GM19023 (cell line): ENCODE data around the gene SH2D4B.

Experiments used
- ATAC-seq: cut with Tn5 transposase; IDR thresholded peaks from one replicate; pipeline ENCODE4 v1.9.1; 2021; ENCODE audit warnings: mild to moderate bottlenecking, moderate library complexity; ENCODE audit not compliant: unreplicated experiment

Gene SH2D4B

GRCh38 chr10:80503584-80504157, 34.0 kb upstream of the SH2D4B start:
- ATAC-seq, result no peak

GRCh38 chr10:80504158-80504811, 33.4 kb upstream of the SH2D4B start:
- ATAC-seq, result no peak

DNA sequence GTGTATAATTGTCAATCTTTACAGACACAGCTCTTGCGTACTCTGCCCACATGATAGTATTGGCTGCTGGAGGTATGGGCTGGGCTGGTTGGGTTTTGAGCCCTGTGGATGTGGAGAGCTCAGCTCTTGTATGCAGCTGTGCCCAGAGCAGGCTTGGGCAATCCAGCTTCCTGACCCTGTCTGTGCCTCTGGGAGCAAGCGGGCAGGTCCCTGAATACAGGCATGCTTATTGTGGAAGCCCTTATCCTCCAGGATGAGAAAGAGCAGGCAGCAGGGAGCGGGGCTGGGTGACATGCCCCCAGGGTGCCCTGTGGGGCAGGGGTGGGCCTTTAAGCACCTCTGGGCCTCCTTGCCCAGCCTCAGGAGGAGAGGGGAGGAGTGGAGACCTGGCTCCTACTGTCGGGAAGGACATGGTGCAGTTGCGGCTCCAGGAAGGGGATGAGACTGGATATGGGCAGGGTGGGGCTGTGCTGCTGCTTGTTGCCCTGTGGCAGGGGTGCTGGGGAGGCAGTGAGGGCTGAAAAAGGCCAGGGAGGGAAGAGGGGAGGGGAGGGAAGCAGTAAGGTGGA, 32.7 kb upstream of the SH2D4B start:
- ATAC-seq, result no peak

DNA sequence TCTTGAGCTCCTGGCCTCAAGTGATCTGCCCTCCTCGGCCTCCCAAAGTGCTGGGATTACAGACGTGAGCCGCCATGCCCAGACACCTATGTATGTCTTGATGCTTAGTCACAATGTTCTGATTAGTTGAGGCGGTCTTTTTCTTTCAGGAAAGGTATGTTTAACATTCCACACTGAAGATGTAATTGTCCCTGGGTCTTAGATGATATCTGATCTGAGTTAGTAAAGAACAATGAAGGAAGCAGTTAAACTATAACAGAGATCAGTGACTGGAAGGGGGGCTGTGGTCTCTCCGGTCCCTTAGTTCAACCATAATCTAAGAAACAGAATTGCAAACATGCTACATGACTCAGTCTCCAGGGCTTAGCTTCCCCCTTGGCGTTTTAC, 31.5 kb upstream of the SH2D4B start:
- no peak for ATAC-seq

DNA sequence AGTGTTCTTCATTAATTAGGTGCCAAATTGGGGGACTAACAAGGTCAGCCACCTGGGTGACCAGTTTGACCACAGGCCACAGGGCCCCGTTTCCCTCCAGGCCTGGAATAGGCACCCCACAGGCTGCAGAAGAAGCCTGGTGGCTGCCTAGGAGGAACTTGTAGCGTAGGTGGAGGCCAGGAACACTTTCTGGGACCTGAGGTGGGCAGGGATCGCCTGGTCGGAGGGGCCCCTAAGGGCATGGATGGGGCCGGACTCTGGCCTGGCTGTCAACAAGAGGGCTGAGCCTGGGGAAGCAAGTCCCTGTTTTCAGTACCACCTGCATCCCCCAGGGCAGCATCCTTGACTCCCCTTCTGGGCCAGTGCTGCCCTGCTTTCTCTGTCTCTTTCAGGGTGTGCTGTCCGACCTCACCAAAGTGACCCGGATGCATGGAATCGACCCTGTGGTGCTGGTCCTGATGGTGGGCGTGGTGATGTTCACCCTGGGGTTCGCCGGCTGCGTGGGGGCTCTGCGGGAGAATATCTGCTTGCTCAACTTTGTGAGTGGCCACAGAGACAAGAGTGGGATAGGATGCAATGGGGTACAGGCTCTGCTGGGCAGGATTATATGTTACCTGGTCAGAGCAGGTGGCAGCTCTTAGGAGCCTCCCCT, 30.7 kb upstream of the SH2D4B start:
- ATAC-seq, result no peak

DNA sequence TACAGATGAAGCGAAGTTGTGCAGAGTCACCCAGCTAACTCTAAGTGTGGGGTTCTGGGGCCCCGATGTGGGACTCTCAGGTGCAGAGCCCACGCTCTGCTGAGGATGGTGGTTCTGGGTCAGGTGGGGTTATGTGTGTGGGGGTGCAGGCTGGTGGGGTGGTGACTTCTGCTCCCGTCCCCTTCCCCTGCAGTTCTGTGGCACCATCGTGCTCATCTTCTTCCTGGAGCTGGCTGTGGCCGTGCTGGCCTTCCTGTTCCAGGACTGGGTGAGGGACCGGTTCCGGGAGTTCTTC, 28.6 kb upstream of the SH2D4B start:
- no peak for ATAC-seq

DNA sequence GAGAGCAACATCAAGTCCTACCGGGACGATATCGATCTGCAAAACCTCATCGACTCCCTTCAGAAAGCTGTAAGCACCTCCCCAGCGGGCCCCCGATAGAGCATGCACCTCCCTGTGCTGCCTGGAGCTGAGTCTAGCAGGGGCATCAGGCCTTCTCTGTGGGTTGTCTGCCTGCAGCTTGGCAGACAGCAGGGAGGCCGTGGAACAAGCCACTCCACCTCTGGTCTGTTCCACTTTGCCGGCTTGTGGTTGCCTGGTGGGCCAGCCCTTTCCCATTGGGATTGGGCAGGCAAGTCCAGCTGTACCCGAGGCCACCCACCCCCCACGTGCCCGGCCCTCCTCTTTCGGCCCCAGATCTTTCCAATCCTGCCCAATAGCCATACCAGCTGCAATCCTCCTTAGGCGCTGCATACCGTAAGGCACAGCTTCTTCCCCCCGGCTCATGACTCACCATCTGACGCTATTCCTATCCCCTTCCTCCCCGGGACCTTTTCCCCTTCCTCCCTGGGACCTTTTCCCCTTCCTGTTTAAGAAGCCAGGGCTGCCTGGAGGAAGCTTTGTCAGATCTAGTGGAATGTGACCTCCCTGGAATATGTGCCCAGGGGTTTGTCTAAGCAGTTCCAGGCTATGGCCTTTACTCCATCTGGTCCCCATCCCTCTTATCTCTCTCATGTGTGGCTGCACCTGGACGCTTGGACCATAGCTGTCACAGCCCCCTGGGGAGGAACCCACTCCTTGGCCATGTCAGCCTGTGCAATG, 28.1 kb upstream of the SH2D4B start:
- ATAC-seq, result no peak

GRCh38 chr10:80512031-80512526, 25.6 kb upstream of the SH2D4B start:
- ATAC-seq, result no peak

- no peak for ATAC-seq
Measured at GRCh38 chr10:80513106-80513505, 24.6 kb upstream of the SH2D4B start.

- no peak for ATAC-seq
Measured at GRCh38 chr10:80515511-80515910, 22.2 kb upstream of the SH2D4B start.

- ATAC-seq, result no peak
Measured at GRCh38 chr10:80515941-80516340, 21.8 kb upstream of the SH2D4B start.

GRCh38 chr10:80516506-80517075, 21.1 kb upstream of the SH2D4B start:
- no peak for ATAC-seq

- no peak for ATAC-seq
Measured at GRCh38 chr10:80517416-80518142, 20.1 kb upstream of the SH2D4B start.

DNA sequence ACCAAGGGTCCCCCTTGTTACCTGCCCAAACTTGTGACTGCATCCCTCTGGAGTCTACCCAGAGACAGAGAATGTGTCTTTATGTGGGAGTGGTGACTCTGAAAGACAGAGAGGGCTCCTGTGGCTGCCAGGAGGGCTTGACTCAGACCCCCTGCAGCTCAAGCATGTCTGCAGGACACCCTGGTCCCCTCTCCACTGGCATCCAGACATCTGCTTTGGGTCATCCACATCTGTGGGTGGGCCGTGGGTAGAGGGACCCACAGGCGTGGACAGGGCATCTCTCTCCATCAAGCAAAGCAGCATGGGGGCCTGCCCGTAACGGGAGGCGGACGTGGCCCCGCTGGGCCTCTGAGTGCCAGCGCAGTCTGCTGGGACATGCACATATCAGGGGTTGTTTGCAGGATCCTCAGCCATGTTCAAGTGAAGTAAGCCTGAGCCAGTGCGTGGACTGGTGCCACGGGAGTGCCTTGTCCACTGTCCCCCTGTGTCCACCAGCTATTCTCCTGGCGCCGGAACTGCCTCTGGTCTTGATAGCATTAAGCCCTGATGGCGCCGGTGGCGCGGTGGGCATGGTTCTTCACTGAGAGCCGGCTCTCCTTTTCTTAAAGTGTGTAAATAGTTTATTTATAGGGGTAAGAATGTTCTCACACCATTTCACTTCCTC, 19.4 kb upstream of the SH2D4B start:
- no peak for ATAC-seq

- ATAC-seq, result no peak
Measured at GRCh38 chr10:80518807-80519360, 18.8 kb upstream of the SH2D4B start.

DNA sequence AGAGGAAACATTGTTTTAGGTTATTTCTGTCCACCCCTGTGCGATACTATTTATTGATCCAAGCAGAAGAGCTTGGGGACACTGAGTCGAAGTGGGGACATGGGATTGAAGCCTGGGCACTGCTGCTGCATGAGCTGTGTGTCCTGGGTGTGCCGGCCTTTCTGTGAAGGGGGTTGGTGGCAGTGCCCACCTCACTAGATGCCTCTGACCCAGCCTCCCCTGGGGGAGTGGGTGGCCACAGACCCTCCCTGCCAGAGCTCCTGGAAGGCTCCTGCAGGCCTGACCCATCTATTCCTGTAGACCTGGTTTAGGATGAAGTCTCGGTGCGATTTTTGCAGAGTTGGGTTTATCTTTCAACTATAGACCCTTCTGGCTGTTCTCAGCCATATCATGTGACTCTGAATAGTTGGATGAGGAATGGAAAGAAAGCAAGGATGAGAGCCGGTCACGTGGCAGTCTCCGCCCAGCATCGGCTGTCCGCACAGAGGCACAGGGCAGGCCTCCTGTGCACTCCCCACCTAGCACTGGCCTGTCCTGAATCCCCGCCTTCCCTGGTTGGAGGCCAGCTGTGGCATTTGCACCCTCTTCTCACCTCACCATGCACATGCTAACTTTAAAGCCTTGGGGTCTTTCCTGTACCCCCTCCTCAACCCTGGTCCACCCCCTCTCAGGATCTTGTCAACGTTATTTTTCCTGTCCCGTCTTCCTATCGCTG, 17.6 kb upstream of the SH2D4B start:
- ATAC-seq, result no peak

DNA sequence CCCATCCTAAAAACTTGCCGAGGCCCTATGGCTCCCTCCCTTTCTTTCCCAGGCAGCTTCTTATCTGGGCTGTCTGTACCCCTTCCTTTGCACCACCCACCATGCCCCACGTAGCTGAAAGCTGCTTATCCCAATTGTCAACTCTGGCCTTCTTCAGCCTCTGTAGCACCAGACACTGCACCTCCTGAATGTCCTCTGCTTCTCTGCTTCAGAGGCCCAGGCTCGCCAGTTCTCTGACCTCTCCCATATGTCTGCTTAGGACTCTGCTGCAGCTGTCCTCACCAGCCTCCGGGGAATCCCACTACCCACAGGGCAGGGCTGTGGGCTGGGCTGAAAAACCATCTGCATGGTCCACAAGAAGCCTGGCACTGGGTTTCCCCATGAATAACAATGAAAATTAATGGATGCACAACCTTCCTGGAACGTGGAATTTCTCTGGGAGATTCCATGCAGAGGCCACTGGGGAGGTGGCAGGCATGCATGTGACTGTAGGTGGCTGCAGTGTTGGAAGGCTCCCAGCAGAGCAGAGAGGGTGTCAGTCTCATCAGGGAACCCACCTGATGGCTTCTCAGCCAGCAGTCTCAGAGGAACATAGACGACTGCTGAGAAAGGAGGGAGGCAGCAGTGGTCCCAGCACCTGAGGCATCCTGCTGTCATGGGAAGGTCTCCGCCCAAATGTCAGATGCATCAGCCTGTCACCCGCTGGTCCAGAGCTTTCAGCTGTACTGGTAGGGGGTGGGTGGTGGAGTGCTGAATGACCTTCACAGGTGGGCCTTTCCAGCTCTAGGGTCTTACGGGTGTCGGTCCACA, 16.8 kb upstream of the SH2D4B start:
- ATAC-seq, result no peak

DNA sequence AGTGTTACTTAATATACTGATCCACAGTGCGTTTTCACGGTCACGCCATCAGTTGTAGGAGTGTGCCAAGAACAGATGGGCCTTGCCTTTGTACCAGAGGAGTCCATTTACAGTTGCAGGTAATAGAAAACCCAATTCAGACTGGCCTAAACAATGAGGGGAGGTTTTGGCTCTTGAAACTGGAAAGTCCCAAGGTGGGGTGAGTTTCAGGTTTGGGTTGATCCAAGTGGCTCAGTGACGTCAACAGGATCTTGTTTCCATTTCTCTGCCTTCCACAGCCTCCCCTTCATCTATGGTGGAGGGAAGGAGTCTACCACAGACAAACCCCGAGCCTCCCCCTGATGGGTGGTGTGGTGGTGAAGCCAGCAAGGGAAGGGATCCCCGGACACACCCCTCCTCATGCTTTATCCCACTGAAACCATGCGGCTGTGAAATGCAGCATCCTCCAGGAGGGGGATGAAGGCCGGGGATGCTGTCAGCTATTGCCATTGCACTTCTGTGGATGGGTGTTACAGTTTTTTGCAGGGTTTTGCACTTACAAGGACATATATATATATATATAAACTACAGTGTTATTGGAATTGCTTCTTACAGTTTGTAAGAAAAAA, 14.8 kb upstream of the SH2D4B start:
- ATAC-seq, result no peak
